ENCODE measurements around the gene OSTF1. TPM values are rescaled to one million over a fixed set of nuclear protein-coding genes. Genes with fewer than 3 reads are reported as not detected.

The OSTF1 gene
- total RNA-seq, 4 donors from 2014 or later, result 0.60 to 37.8 (median 19.0) TPM

DNA sequence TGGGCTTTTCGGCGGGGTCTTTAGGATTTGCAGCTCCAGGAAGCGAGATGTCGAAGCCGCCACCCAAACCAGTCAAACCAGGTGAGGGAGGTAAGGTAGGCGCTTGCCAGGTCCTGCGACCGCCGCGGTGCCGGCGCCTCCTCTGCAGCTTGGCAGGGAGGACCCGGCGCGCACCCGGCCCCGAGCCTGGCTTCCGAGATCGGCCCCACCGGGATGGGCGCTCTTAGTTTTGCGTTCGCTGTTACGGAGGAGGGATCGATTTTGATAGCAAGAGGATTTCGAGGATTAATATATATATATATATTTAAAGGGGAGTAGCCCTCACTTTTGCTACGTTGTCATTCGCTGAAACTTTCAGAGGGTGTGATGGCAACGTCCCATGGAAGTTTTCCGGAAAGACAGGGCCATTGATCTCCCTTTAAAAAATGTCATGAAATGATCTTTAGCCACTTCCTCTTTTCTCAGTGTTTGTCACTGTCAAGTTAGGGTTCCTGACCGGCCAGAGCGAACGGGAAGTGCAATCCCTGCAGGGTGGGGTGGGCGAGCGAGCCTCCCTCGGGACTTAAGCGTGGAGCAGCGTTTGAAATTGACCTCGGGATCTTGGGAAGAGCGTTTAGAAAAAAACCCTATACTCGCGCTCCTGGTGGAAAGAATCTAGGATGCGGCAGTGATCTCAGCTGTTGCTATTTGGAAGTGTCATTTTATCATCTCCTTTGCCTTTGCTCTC lies 495 bp downstream of the OSTF1 start:
- WGBS, 2 donors (ENCODE audit: low coverage in 1 of 2), result 0% methylated on average over 4 to 41 of the region's 43 CpGs
- Histone ChIP-seq H3K27me3 (no peaks in the 10 kb centered on the region), H3K4me3 (peak overlapping the region; percentile 82 to 88 (median 84)), H3K27ac (peak overlapping the region; percentile 98 to 100 (median 100)), H3K4me1 (peaks cover 6 to 54% (median 33%) of the 10 kb centered on the region in 4 donors), H3K9me3 (no peaks in the 10 kb centered on the region), H3K36me3 (no peaks in the 10 kb centered on the region)
- TF ChIP-seq POLR2A (IDR thresholded peaks at IDR 0.05) (peak; percentile 44), POLR2AphosphoS5 (IDR thresholded peaks at IDR 0.05) (peak in 1 of 3 donors; percentile 34), EP300 (IDR thresholded peaks at IDR 0.05; ENCODE audit: low read depth) (no peak)
- TF ChIP-seq, protein P1, sequence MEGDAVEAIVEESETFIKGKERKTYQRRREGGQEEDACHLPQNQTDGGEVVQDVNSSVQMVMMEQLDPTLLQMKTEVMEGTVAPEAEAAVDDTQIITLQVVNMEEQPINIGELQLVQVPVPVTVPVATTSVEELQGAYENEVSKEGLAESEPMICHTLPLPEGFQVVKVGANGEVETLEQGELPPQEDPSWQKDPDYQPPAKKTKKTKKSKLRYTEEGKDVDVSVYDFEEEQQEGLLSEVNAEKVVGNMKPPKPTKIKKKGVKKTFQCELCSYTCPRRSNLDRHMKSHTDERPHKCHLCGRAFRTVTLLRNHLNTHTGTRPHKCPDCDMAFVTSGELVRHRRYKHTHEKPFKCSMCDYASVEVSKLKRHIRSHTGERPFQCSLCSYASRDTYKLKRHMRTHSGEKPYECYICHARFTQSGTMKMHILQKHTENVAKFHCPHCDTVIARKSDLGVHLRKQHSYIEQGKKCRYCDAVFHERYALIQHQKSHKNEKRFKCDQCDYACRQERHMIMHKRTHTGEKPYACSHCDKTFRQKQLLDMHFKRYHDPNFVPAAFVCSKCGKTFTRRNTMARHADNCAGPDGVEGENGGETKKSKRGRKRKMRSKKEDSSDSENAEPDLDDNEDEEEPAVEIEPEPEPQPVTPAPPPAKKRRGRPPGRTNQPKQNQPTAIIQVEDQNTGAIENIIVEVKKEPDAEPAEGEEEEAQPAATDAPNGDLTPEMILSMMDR (IDR thresholded peaks at IDR 0.05), result peak; percentile 35 to 69 (median 42)
- peak; percentile 71 for DNase-seq
- intact Hi-C loops (cut with DNase I; ENCODE audit: low total_unique reads), result loop anchor here (5.0 kb wide), 1 partner anchor 137 kb away; the partner anchor contains the start of gene C9orf40
- in situ Hi-C loops (cut with MboI; ENCODE audit: low pct_ligation_motif_present in 1 of 4, low pct_unique_long_range_greater_than_20kb in 1 of 4, low sequenced_read_pairs in 3 of 4), result no loop called here

DNA sequence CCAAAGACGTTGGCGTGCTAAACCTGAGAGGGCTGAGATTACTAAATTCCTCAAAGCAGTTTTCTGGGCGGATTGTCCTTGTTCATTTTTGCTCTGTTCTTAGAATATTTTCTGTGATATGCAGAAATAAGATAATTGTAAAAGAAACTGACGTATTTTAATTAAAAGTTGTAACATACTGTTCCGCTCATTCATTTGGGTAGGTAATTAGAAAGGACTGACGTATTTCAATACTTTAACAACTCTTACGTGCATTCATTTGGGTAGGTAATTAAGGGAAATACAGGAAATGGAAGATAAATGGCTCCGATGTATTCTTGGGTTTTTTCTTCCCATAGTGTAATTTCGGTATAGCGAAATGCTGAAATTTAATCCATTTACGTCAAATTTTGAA lies 1.1 kb downstream of the OSTF1 start:
- no peaks in the 10 kb centered on the region for H3K36me3 ChIP-seq
- peaks cover 6 to 54% (median 31%) of the 10 kb centered on the region in 4 donors for H3K4me1 ChIP-seq
- H3K4me3 ChIP-seq, result peak overlapping the region; percentile 82 to 88 (median 84)
- intact Hi-C loops (cut with DNase I; ENCODE audit: low total_unique reads) (loop anchor here (5.0 kb wide), 1 partner anchor 137 kb away; the partner anchor contains the start of gene C9orf40), in situ Hi-C loops (cut with MboI; ENCODE audit: low pct_ligation_motif_present in 1 of 4, low pct_unique_long_range_greater_than_20kb in 1 of 4, low sequenced_read_pairs in 3 of 4) (no loop called here)
- H3K27me3 ChIP-seq, result no peaks in the 10 kb centered on the region
- DNase-seq, result no peak
- H3K9me3 ChIP-seq, result no peaks in the 10 kb centered on the region
- no peak for TF ChIP-seq EP300 (IDR thresholded peaks at IDR 0.05; ENCODE audit: low read depth)
- no peak for TF ChIP-seq POLR2A (IDR thresholded peaks at IDR 0.05)
- TF ChIP-seq, protein P1 (IDR thresholded peaks at IDR 0.05), result no peak
- TF ChIP-seq POLR2AphosphoS5 (IDR thresholded peaks at IDR 0.05), result no peak
- WGBS, 2 donors (ENCODE audit: low coverage in 1 of 2), result 9 to 15% methylated on average over 11 of the region's 11 CpGs
- H3K27ac ChIP-seq, result peak overlapping the region; percentile 98 to 100 (median 100)

DNA sequence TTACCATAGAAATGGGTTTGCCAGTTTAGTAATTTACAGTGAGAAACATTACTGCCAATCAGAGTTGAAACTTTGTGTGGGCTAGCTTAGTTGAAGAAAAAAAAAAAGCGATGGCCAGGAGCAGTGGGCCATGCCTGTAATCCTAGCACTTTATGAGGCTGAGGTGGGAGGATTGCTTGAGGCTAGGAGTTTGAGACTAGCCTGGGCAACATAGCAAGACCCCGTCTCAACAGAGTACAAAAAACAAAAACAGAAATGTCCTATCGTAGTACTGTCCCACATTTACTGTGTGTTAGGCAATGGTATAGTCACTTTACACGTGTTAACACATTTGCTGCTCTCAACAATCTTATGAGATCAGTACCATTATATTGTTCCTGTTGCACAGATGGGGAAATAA lies 2.3 kb downstream of the OSTF1 start:
- H3K4me1 ChIP-seq, result peaks cover 6 to 65% (median 31%) of the 10 kb centered on the region in 4 donors
- TF ChIP-seq POLR2AphosphoS5 (IDR thresholded peaks at IDR 0.05) (no peak), EP300 (IDR thresholded peaks at IDR 0.05; ENCODE audit: low read depth) (no peak), POLR2A (IDR thresholded peaks at IDR 0.05) (no peak)
- TF ChIP-seq, protein P1 (IDR thresholded peaks at IDR 0.05), result no peak
- no peak for DNase-seq
- H3K9me3 ChIP-seq, result no peaks in the 10 kb centered on the region
- in situ Hi-C loops (cut with MboI; ENCODE audit: low pct_ligation_motif_present in 1 of 4, low pct_unique_long_range_greater_than_20kb in 1 of 4, low sequenced_read_pairs in 3 of 4), result no loop called here
- no peak overlapping the region for H3K4me3 ChIP-seq
- intact Hi-C loops (cut with DNase I; ENCODE audit: low total_unique reads), result no loop called here
- H3K36me3 ChIP-seq, result no peaks in the 10 kb centered on the region
- peak overlapping the region in 1 of 4 donors; percentile 17 for H3K27ac ChIP-seq
- H3K27me3 ChIP-seq, result no peaks in the 10 kb centered on the region
- WGBS, 2 donors (ENCODE audit: low coverage in 1 of 2), result 85 to 100% methylated on average over 2 to 4 of the region's 4 CpGs

DNA sequence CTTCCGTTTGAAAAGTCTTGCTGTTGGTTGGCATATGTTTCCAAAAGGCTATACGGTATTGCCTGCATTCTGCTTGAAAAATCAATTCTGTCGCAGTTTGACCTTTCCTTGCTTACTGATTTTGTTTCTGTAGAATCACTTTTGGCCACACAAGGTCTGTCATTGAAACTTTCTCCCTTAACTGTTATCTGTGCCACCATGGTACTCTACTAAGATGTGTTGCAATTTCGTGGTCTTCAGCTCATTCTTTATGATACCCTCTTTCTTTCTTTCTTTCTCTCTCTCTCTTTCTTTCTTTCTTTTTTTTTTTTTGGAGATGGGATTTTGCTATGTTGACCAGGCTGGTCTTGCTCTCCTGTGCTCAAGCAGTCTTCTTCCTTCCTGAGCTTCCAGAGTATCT lies 4.5 kb downstream of the OSTF1 start:
- WGBS, 2 donors (ENCODE audit: low coverage in 1 of 2), result 80 to 81% methylated on average over 3 to 4 of the region's 4 CpGs
- DNase-seq, result no peak
- in situ Hi-C loops (cut with MboI; ENCODE audit: low pct_ligation_motif_present in 1 of 4, low pct_unique_long_range_greater_than_20kb in 1 of 4, low sequenced_read_pairs in 3 of 4) (no loop called here), intact Hi-C loops (cut with DNase I; ENCODE audit: low total_unique reads) (no loop called here)
- no peak overlapping the region for H3K27ac ChIP-seq
- TF ChIP-seq POLR2A (IDR thresholded peaks at IDR 0.05), result no peak
- TF ChIP-seq, protein P1 (IDR thresholded peaks at IDR 0.05), result no peak
- no peak for TF ChIP-seq POLR2AphosphoS5 (IDR thresholded peaks at IDR 0.05)
- TF ChIP-seq EP300 (IDR thresholded peaks at IDR 0.05; ENCODE audit: low read depth), result no peak
- H3K4me1 ChIP-seq, result peaks cover 0 to 62% (median 24%) of the 10 kb centered on the region in 4 donors
- no peaks in the 10 kb centered on the region for H3K36me3 ChIP-seq
- no peak overlapping the region for H3K4me3 ChIP-seq
- no peaks in the 10 kb centered on the region for H3K9me3 ChIP-seq
- no peaks in the 10 kb centered on the region for H3K27me3 ChIP-seq
